Mucosa of stomach (tissue), 1 donor: ENCODE measurements around the gene KRTAP20-2.

Experiments used
- H3K27me3 ChIP-seq: one replicate; pipeline ENCODE4 v1.7.0; 2013; ENCODE audit warnings: mild to moderate bottlenecking, low read length; ENCODE audit not compliant: control insufficient read depth, insufficient read depth
- H3K36me3 ChIP-seq: one replicate; pipeline ENCODE4 v1.7.0; 2013; ENCODE audit warnings: low read length; ENCODE audit not compliant: control insufficient read depth, insufficient read depth
- H3K4me1 ChIP-seq: one replicate; pipeline ENCODE4 v1.7.0; 2013; ENCODE audit warnings: mild to moderate bottlenecking, low read length; ENCODE audit not compliant: control insufficient read depth, insufficient read depth
- H3K4me3 ChIP-seq: one replicate; pipeline ENCODE4 v1.7.0; 2013; ENCODE audit warnings: low read length
- H3K9ac ChIP-seq: one replicate; pipeline ENCODE4 v1.7.0; 2013; ENCODE audit warnings: mild to moderate bottlenecking, low read length, moderate library complexity
- H3K9me3 ChIP-seq: one replicate; pipeline ENCODE4 v1.7.0; 2013; ENCODE audit warnings: mild to moderate bottlenecking, low read length, moderate library complexity; ENCODE audit not compliant: control insufficient read depth
- donor health status: Pancreatic carcinoma.

KRTAP20-2 gene

DNA sequence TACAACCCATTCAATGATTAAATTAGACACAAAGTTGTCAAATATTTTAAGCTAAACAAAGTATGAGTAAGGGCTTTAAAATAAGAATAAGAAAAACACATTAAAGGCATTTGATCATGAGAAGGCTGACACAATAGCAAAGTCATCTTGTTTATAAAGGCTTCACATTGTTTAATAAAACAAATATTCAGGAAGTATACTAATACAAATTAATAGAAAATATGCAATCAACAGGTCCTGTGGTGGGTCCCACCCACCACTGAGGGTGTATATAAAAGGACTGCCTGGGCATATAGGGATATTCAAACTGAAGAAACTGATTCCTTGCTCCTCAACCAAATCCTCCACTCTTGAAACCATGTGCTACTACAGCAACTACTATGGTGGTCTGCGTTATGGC is at the start of gene KRTAP20-2:
Gene KRTAP20-2, plus strand, starts transcription at position 301 of the 400 bp plus-strand sequence. Its CDS starts 58 bp downstream, at position 359.
- Histone ChIP-seq H3K36me3 (no peaks in the 10 kb centered on the region), H3K4me3 (no peak within 1 kb of the TSS), H3K9ac (no peak within 1 kb of the TSS), H3K4me1 (no peaks in the 10 kb centered on the region), H3K9me3 (no peaks in the 10 kb centered on the region), H3K27me3 (no peaks in the 10 kb centered on the region)

DNA sequence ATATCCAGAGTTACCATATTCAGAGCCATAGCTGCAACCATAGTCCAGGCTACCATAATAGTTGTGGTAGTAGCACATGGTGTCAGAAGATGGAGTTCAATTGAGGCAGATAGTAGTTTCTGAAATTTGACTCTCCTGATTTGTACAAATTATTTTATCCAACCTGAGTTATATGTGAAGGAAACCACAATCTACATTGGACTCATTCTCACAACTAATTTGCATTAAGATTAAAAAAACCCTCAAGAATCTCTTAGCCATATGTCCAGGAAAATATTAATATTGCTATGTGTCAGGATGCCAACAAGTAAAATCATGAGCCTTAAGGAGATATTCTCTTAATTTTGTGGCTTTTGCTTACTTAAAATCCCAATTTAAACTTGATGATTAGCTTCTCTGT is 44.7 kb upstream of the KRTAP20-2 start, which contains the start of gene KRTAP22-2:
Gene KRTAP22-2, minus strand, starts transcription at position 101 of the 400 bp plus-strand sequence.
- no peak within 1 kb of the TSS for H3K4me3 ChIP-seq
- no peaks in the 10 kb centered on the region for H3K27me3 ChIP-seq
- no peak within 1 kb of the TSS for H3K9ac ChIP-seq
- H3K36me3 ChIP-seq = no peaks in the 10 kb centered on the region
- H3K9me3 ChIP-seq = no peaks in the 10 kb centered on the region
- no peaks in the 10 kb centered on the region for H3K4me1 ChIP-seq

GRCh38 chr21:30592140-30592539 is 42.9 kb upstream of the KRTAP20-2 start, which contains the start of gene KRTAP6-3:
KRTAP6-3 (plus strand) TSS chr21:30592440; CDS start chr21:30592446, 6 bp downstream.
- Histone ChIP-seq H3K27me3 (no peaks in the 10 kb centered on the region), H3K4me1 (no peaks in the 10 kb centered on the region), H3K9me3 (no peaks in the 10 kb centered on the region), H3K9ac (no peak within 1 kb of the TSS), H3K4me3 (no peak within 1 kb of the TSS), H3K36me3 (no peaks in the 10 kb centered on the region)

DNA sequence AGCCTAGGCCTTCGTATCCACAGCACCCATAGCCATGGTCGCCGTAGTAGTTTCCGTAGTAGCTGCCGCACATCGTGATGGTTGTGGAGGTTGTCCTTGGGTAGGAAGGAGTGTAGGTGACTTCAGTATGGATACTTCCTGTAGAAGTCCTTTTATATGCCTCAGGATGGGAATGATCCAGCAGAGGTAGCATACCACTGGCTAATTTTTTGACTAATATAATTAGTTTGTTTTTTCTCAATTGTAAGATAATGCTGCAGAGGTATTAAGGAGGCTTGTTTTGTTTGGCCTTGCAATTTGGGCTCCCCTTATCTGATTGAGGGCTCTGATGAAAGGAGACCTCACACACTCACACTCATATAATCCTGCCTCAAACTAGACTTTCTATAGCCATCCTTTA is 36.2 kb upstream of the KRTAP20-2 start, which contains the start of gene KRTAP6-2:
Gene KRTAP6-2, minus strand, starts transcription at position 101 of the 400 bp plus-strand sequence. Its CDS starts 28 bp downstream, at position 73.
- Histone ChIP-seq H3K9me3 (no peaks in the 10 kb centered on the region), H3K4me1 (no peaks in the 10 kb centered on the region)

GRCh38 chr21:30600787-30601186 is 34.2 kb upstream of the KRTAP20-2 start, which contains the start of gene KRTAP22-1:
KRTAP22-1 (plus strand) TSS chr21:30601087.
- H3K4me3 ChIP-seq = no peak within 1 kb of the TSS
- H3K36me3 ChIP-seq = no peaks in the 10 kb centered on the region
- no peak within 1 kb of the TSS for H3K9ac ChIP-seq
- no peaks in the 10 kb centered on the region for H3K9me3 ChIP-seq
- H3K4me1 ChIP-seq = no peaks in the 10 kb centered on the region
- no peaks in the 10 kb centered on the region for H3K27me3 ChIP-seq

More for the DNA sequence above, 36.2 kb upstream of the KRTAP20-2 start, which contains the start of gene KRTAP6-2:
- Histone ChIP-seq H3K4me3 (no peak within 1 kb of the TSS), H3K36me3 (no peaks in the 10 kb centered on the region), H3K9ac (no peak within 1 kb of the TSS), H3K27me3 (no peaks in the 10 kb centered on the region)

- no peak overlapping the region for H3K4me3 ChIP-seq
- H3K4me1 ChIP-seq = no peaks in the 10 kb centered on the region
- H3K9me3 ChIP-seq = no peaks in the 10 kb centered on the region
- H3K27me3 ChIP-seq = no peaks in the 10 kb centered on the region
- no peak overlapping the region for H3K9ac ChIP-seq
- H3K36me3 ChIP-seq = no peaks in the 10 kb centered on the region
Observed at GRCh38 chr21:30605968-30606367, 29.0 kb upstream of the KRTAP20-2 start.

- H3K4me3 ChIP-seq = no peak overlapping the region
- H3K9ac ChIP-seq = no peak overlapping the region
- H3K27me3 ChIP-seq = no peaks in the 10 kb centered on the region
- H3K9me3 ChIP-seq = no peaks in the 10 kb centered on the region
- H3K4me1 ChIP-seq = no peaks in the 10 kb centered on the region
- no peaks in the 10 kb centered on the region for H3K36me3 ChIP-seq
Observed at GRCh38 chr21:30612132-30612531, 22.9 kb upstream of the KRTAP20-2 start.

DNA sequence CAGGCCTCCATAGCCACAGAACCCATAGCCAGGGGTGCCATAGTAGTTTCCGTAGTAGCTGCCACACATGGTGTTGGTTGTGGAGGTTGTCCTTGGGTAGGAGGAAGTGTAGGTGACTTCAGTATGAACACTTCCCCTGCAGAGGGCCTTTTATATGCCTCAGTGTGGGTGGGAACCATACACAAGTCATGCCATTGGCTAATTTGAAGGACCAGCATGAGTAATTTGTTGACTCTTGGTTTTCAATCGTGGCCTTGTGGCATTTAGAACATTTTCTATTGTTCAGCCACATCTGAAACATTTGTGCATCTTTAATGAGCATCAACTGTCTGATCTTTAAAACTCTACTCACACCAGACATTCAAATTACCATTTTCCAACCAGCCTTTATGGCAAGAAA is 21.2 kb upstream of the KRTAP20-2 start, which contains the start of gene KRTAP6-1:
Gene KRTAP6-1, minus strand, starts transcription at position 95 of the 400 bp plus-strand sequence. Its CDS starts 26 bp downstream, at position 69.
- no peaks in the 10 kb centered on the region for H3K4me1 ChIP-seq
- no peaks in the 10 kb centered on the region for H3K27me3 ChIP-seq
- no peaks in the 10 kb centered on the region for H3K36me3 ChIP-seq
- no peaks in the 10 kb centered on the region for H3K9me3 ChIP-seq
- H3K9ac ChIP-seq = no peak within 1 kb of the TSS
- no peak within 1 kb of the TSS for H3K4me3 ChIP-seq

DNA sequence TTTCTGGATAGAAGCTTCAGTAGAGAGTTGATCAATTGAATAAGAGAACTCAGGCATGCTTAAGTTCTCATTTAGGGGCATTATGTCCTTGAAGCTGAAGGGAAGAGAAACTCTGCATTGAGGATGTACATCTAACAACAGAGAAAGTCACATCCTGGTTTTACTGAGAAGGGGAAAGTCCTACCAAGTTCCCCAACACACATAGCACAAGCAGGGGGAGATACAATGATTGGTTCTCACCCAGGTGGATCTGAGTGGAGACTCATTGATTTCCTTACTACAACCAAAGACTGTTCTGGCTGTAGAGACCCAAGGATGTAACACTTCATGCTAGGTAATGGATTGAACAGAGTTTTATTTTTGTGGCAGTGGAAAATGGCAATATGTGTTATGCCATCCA is 19.8 kb upstream of the KRTAP20-2 start:
- H3K27me3 ChIP-seq = no peaks in the 10 kb centered on the region
- H3K4me3 ChIP-seq = no peak overlapping the region
- H3K36me3 ChIP-seq = no peaks in the 10 kb centered on the region
- no peaks in the 10 kb centered on the region for H3K9me3 ChIP-seq
- no peaks in the 10 kb centered on the region for H3K4me1 ChIP-seq
- H3K9ac ChIP-seq = no peak overlapping the region

DNA sequence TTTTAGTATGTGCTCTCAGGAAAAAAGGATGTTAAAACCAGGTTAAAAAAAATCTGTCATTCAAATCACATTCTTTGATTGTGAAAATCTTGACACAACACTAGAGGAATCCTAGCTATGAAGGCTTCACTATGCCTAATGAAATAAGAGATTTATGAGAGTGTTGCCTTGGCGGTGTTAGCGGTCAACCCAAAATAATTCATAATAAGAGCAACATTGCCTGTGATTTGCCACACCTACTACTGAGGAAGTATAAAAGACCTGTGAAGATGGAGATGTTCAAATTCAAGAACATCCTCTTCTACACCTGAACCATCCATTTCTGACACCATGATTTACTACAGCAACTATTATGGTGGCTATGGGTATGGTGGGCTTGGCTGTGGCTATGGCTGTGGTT is 18.9 kb upstream of the KRTAP20-2 start, which contains the start of gene KRTAP20-1:
Gene KRTAP20-1, plus strand, starts transcription at position 301 of the 400 bp plus-strand sequence. Its CDS starts 30 bp downstream, at position 331.
- Histone ChIP-seq H3K4me1 (no peaks in the 10 kb centered on the region), H3K36me3 (no peaks in the 10 kb centered on the region), H3K9me3 (no peaks in the 10 kb centered on the region), H3K4me3 (no peak within 1 kb of the TSS), H3K9ac (no peak within 1 kb of the TSS), H3K27me3 (no peaks in the 10 kb centered on the region)

DNA sequence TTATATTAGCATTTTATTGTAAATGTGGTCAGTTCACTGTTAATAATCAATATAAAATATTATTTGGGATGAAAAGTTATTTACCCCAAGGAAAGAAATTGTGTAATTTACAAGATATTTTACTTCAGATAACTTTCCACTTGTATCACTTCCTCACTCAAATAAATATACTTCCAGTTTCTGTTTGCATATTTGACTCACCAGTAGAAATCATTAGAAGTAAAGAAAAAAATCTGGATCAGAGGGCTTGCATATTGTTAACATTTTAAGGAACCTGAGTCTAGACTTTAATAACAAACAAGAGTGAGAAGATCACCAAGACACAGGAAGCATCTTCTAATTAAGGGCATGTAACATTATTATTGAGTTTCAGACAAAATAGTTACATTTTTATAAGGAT is 14.9 kb upstream of the KRTAP20-2 start:
- no peaks in the 10 kb centered on the region for H3K9me3 ChIP-seq
- no peak overlapping the region for H3K9ac ChIP-seq
- H3K4me3 ChIP-seq = no peak overlapping the region
- no peaks in the 10 kb centered on the region for H3K27me3 ChIP-seq
- H3K36me3 ChIP-seq = no peaks in the 10 kb centered on the region
- H3K4me1 ChIP-seq = no peaks in the 10 kb centered on the region

DNA sequence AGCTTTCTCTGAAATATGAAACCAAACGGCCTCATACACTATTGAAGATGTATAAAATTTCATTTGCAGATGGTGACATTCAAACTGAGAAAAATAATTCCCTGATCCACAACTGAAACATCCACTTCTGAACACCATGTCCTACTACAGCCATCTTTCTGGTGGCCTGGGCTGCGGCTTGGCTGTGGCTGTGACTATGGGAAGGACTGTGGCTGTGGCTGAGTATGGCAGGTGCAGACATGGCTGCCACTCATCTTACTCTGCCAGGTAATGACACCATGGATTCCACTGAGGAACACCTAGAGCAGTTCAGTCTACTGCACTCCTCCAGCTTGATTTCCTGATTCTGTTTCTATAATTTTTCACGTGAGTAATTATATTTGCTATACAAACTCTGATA is 14.5 kb upstream of the KRTAP20-2 start, which contains the start of gene KRTAP20-4:
Gene KRTAP20-4, plus strand, starts transcription at position 106 of the 400 bp plus-strand sequence.
- H3K4me3 ChIP-seq = no peak within 1 kb of the TSS
- H3K4me1 ChIP-seq = no peaks in the 10 kb centered on the region
- H3K36me3 ChIP-seq = no peaks in the 10 kb centered on the region
- no peak within 1 kb of the TSS for H3K9ac ChIP-seq
- no peaks in the 10 kb centered on the region for H3K9me3 ChIP-seq
- no peaks in the 10 kb centered on the region for H3K27me3 ChIP-seq
